Colonic mucosa (tissue), 4 donors: ENCODE results near the gene FHIT. TPM values are rescaled to one million over a fixed set of nuclear protein-coding genes. Genes with fewer than 3 reads are reported as not detected.

Experiments used
- DNase-seq: peaks from one replicate; pipeline ENCODE4 v3.0.0-alpha.2; 2020
- H3K27ac ChIP-seq: fragments of 200-600 bp; one replicate; pipeline ENCODE4 v1.8.0; 2021
- H3K27me3 ChIP-seq: fragments of 200-600 bp; one replicate; pipeline ENCODE4 v1.8.0; 2021
- H3K36me3 ChIP-seq: fragments of 200-600 bp; one replicate; pipeline ENCODE4 v1.8.0; 2021
- H3K4me1 ChIP-seq: fragments of 200-600 bp; one replicate; pipeline ENCODE4 v1.8.0; 2021; ENCODE audit warnings: mild to moderate bottlenecking
- H3K4me3 ChIP-seq: fragments of 200-600 bp; one replicate; pipeline ENCODE4 v1.8.0; 2021
- H3K9ac ChIP-seq, 2 donors: one replicate each; pipeline ENCODE4 v1.7.0; 2013; ENCODE audit warnings: control low read depth in 2 of 2, low read depth in 2 of 2, low read length in 2 of 2
- H3K9me3 ChIP-seq: fragments of 200-600 bp; one replicate; pipeline ENCODE4 v1.8.0; 2021
- CTCF ChIP-seq: fragments of 200-600 bp; IDR thresholded peaks from one replicate; pipeline ENCODE4 v1.8.0; 2022; ENCODE audit warnings: antibody characterized with exemption, mild to moderate bottlenecking
- intact Hi-C: fragments of 100-400 bp; cut with DNase I; formaldehyde crosslinking; loops from one replicate; pipeline ENCODE4 v1.14.1; 2022
- total RNA-seq, 2 donors: library from RNA; stranded (reverse); fragmentation: NEBNext Ultra II Directional in 1 of 2; extraction: Animal tissue kit (Norgen Biotek cat#: 25700) in 1 of 2; gene quantifications; one replicate each; pipeline ENCODE4 v1.2.1, GENCODE V29; 2021
- donor health status: healthy.
- donor health status: DM: no; HTN: no; CAD: no.
- donor health status: DM: no; HTN: no; CAD: no.

Gene FHIT
- total RNA-seq, 2 donors from 2014 or later = 7.7 to 9.4 TPM

GRCh38 chr3:61247191-61247590 is 4.1 kb downstream of the FHIT start:
- no peak for TF ChIP-seq CTCF
- Histone ChIP-seq H3K27me3 (no peaks in the 10 kb centered on the region), H3K4me1 (no peaks in the 10 kb centered on the region), H3K27ac (no peak overlapping the region), H3K9ac (no peak overlapping the region), H3K4me3 (no peak overlapping the region), H3K36me3 (no peaks in the 10 kb centered on the region), H3K9me3 (no peaks in the 10 kb centered on the region)
- no peak for DNase-seq
- intact Hi-C loops = no loop called here

- no peak overlapping the region for H3K9ac ChIP-seq
- intact Hi-C loops = no loop called here
- no peak for TF ChIP-seq CTCF
- no peak overlapping the region for H3K27ac ChIP-seq
- DNase-seq = no peak
- H3K4me3 ChIP-seq = no peak overlapping the region
- no peaks in the 10 kb centered on the region for H3K36me3 ChIP-seq
- H3K4me1 ChIP-seq = no peaks in the 10 kb centered on the region
- no peaks in the 10 kb centered on the region for H3K27me3 ChIP-seq
- no peaks in the 10 kb centered on the region for H3K9me3 ChIP-seq
Observed at GRCh38 chr3:61239871-61240270, 11.4 kb downstream of the FHIT start.

- Histone ChIP-seq H3K9ac (no peak overlapping the region), H3K27ac (no peak overlapping the region), H3K27me3 (no peaks in the 10 kb centered on the region), H3K36me3 (no peaks in the 10 kb centered on the region), H3K9me3 (no peaks in the 10 kb centered on the region), H3K4me1 (no peaks in the 10 kb centered on the region), H3K4me3 (no peak overlapping the region)
- intact Hi-C loops = no loop called here
- DNase-seq = no peak
- TF ChIP-seq CTCF = no peak
Observed at GRCh38 chr3:61237858-61238257, 13.4 kb downstream of the FHIT start.

GRCh38 chr3:61236556-61236955 is 14.7 kb downstream of the FHIT start:
- no peak for TF ChIP-seq CTCF
- H3K36me3 ChIP-seq = no peaks in the 10 kb centered on the region
- no peaks in the 10 kb centered on the region for H3K27me3 ChIP-seq
- no peak overlapping the region for H3K27ac ChIP-seq
- H3K4me3 ChIP-seq = no peak overlapping the region
- no peaks in the 10 kb centered on the region for H3K9me3 ChIP-seq
- H3K9ac ChIP-seq = no peak overlapping the region
- intact Hi-C loops = no loop called here
- no peak for DNase-seq
- no peaks in the 10 kb centered on the region for H3K4me1 ChIP-seq

- Histone ChIP-seq H3K27me3 (no peaks in the 10 kb centered on the region), H3K4me3 (no peak overlapping the region), H3K9ac (no peak overlapping the region), H3K27ac (no peak overlapping the region), H3K4me1 (no peaks in the 10 kb centered on the region), H3K36me3 (no peaks in the 10 kb centered on the region), H3K9me3 (no peaks in the 10 kb centered on the region)
- intact Hi-C loops = no loop called here
- TF ChIP-seq CTCF = no peak
- DNase-seq = no peak
Observed at GRCh38 chr3:61233746-61234145, 17.5 kb downstream of the FHIT start.

- Histone ChIP-seq H3K4me1 (no peaks in the 10 kb centered on the region), H3K27me3 (no peaks in the 10 kb centered on the region), H3K36me3 (no peaks in the 10 kb centered on the region), H3K27ac (no peak overlapping the region), H3K4me3 (no peak overlapping the region), H3K9me3 (no peaks in the 10 kb centered on the region), H3K9ac (no peak overlapping the region)
- TF ChIP-seq CTCF = no peak
- intact Hi-C loops = no loop called here
- DNase-seq = no peak
Observed at GRCh38 chr3:61231693-61232092, 19.6 kb downstream of the FHIT start.
